WTC11 (cell line): ENCODE measurements around the gene IRF3. TPM values are rescaled to one million over a fixed set of nuclear protein-coding genes. Genes with fewer than 3 reads are reported as not detected.
A peak's percentile ranks its signal among the peaks of the same experiment; 100 is the strongest.

Source experiments
- ATAC-seq: fragments of 200-7000 bp; cut with Tn5 transposase; 2 replicates; pipeline ENCODE4 v1.10.0; 2021; ENCODE audit warnings: mild to moderate bottlenecking, moderate library complexity
- CTCF ChIA-PET: fragments of 300-600 bp; sonication (Branson Sonifier 250); formaldehyde crosslinking; loops from one replicate; lab custom pipeline; 2021; ENCODE audit warnings: antibody characterized with exemption; lab: Charles Lee
- POLR2A ChIA-PET: fragments of 350-600 bp; sonication (Branson Sonifier 250); formaldehyde crosslinking; loops from one replicate; lab custom pipeline; 2021; ENCODE audit warnings: antibody characterized with exemption; lab: Charles Lee
- DNase-seq: peaks from one replicate; pipeline ENCODE4 v3.0.0; 2021; ENCODE audit warnings: low spot score
- H3K27ac Mint-ChIP-seq: 2 replicates; pipeline ENCODE4 v1.8.0; 2021; ENCODE audit warnings: mixed read lengths
- H3K27me3 Mint-ChIP-seq: 2 replicates; pipeline ENCODE4 v1.8.0; 2021; ENCODE audit warnings: low read depth, mild to moderate bottlenecking, moderate library complexity, mixed read lengths
- H3K36me3 Mint-ChIP-seq: 2 replicates; pipeline ENCODE4 v1.8.0; 2021; ENCODE audit warnings: mixed read lengths
- H3K4me1 Mint-ChIP-seq: 2 replicates; pipeline ENCODE4 v1.8.0; 2022; ENCODE audit warnings: mixed read lengths
- H3K4me3 Mint-ChIP-seq: 2 replicates; pipeline ENCODE4 v1.8.0; 2021; ENCODE audit warnings: mild to moderate bottlenecking, moderate library complexity, mixed read lengths
- H3K9me3 Mint-ChIP-seq: 2 replicates; pipeline ENCODE4 v1.8.0; 2021; ENCODE audit warnings: mixed read lengths
- EMX1 ChIP-seq: fragments of 250-450 bp; sonication (Bioruptor Pico); IDR thresholded peaks from 2 replicates; pipeline ENCODE4 v1.8.0; 2021; ENCODE audit warnings: mild to moderate bottlenecking
- FOXK1 ChIP-seq: sonication (generic); formaldehyde crosslinking; IDR thresholded peaks from 2 replicates; pipeline ENCODE4 v1.8.0; 2022; ENCODE audit warnings: mild to moderate bottlenecking, moderate library complexity, missing genetic modification reagents
- GTF2I ChIP-seq: fragments of 250-450 bp; sonication (Bioruptor Pico); conservative IDR thresholded peaks from 2 replicates; pipeline ENCODE4 v1.4.0; 2021; ENCODE audit warnings: mild to moderate bottlenecking
- NFATC4 ChIP-seq: fragments of 250-450 bp; sonication (Bioruptor Pico); IDR thresholded peaks from 2 replicates; pipeline ENCODE4 v1.9.0; 2021; ENCODE audit warnings: mild to moderate bottlenecking
- NFYB ChIP-seq: sonication (generic); formaldehyde crosslinking; conservative IDR thresholded peaks from 2 replicates; pipeline ENCODE4 v1.8.0; 2022; ENCODE audit warnings: low read depth, missing genetic modification reagents
- NR1H2 ChIP-seq: sonication (generic); formaldehyde crosslinking; IDR thresholded peaks from 2 replicates; pipeline ENCODE4 v1.9.0; 2021; ENCODE audit warnings: mild to moderate bottlenecking, moderate library complexity, missing genetic modification reagents
- NR3C1 ChIP-seq: sonication (generic); formaldehyde crosslinking; conservative IDR thresholded peaks from 2 replicates; pipeline ENCODE4 v1.8.1; 2023; ENCODE audit warnings: low read depth, mild to moderate bottlenecking, missing genetic modification reagents
- SMAD3 ChIP-seq: sonication (generic); formaldehyde crosslinking; IDR thresholded peaks from 2 replicates; pipeline ENCODE4 v1.8.0; 2022; ENCODE audit warnings: missing genetic modification reagents, mild to moderate bottlenecking, borderline replicate concordance
- SP1 ChIP-seq: sonication (generic); formaldehyde crosslinking; conservative IDR thresholded peaks from 2 replicates; pipeline ENCODE4 v1.8.1; 2022; ENCODE audit warnings: missing genetic modification reagents
- ZNF138 ChIP-seq: sonication (generic); formaldehyde crosslinking; conservative IDR thresholded peaks from 2 replicates; pipeline ENCODE4 v1.8.1; 2022; ENCODE audit warnings: mild to moderate bottlenecking, moderate library complexity, missing genetic modification reagents
- ZNF232 ChIP-seq: sonication (generic); formaldehyde crosslinking; IDR thresholded peaks from 2 replicates; pipeline ENCODE4 v1.8.0; 2022; ENCODE audit warnings: mild to moderate bottlenecking, missing genetic modification reagents
- ZNF263 ChIP-seq: sonication (generic); formaldehyde crosslinking; IDR thresholded peaks from 2 replicates; pipeline ENCODE4 v1.8.1; 2022; ENCODE audit warnings: low read depth, mild to moderate bottlenecking, moderate library complexity, missing genetic modification reagents
- total RNA-seq: library from RNA; stranded (reverse); gene quantifications from 3 replicates; pipeline ENCODE4 v1.2.3, GENCODE V29; 2021
- TF ChIP-seq, protein P1 (sequence below): sonication (generic); formaldehyde crosslinking; conservative IDR thresholded peaks from 2 replicates; pipeline ENCODE4 v1.8.1; 2023; ENCODE audit warnings: mild to moderate bottlenecking, low read depth, missing genetic modification reagents, moderate library complexity
- TF ChIP-seq, protein P2 (sequence below): fragments of 250-450 bp; sonication (Bioruptor Pico); IDR thresholded peaks from 2 replicates; pipeline ENCODE4 v1.8.0; 2021; ENCODE audit warnings: mild to moderate bottlenecking
- TF ChIP-seq, protein P3 (sequence below): sonication (generic); formaldehyde crosslinking; IDR thresholded peaks from 2 replicates; pipeline ENCODE4 v1.8.0; 2023; ENCODE audit warnings: missing genetic modification reagents, mild to moderate bottlenecking, borderline replicate concordance
- TF ChIP-seq, protein P4 (sequence below): sonication (generic); formaldehyde crosslinking; IDR thresholded peaks from 2 replicates; pipeline ENCODE4 v1.8.1; 2023; ENCODE audit warnings: mild to moderate bottlenecking, missing genetic modification reagents
- TF ChIP-seq, protein P5 (sequence below): fragments of 200-600 bp; IDR thresholded peaks from 2 replicates; pipeline ENCODE4 v1.8.0; 2022; ENCODE audit warnings: antibody characterized with exemption

The IRF3 gene
- total RNA-seq, 1 experiment from 2014 or later = 165 TPM

DNA sequence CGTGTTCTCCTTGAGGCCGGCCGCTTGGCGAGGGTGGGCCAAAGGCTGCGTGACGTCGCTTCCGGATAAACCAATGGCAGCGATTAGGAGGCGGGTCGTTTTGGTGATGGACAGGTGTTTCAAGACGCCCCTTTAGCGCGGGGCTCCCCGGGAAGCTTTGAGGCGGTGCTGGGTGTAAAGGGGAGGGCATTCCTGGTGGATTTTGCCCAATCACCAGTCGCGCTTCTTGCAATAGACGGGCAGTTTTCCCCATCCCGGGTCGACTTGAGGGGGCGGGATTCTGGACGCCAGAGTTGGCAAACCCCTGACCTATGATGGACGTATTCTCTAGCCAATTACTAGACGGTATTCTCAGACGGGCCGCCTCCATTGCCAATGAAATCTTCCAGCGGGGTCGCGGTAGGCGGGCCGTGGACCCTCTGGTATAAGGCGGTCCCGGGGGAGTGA is 11.2 kb upstream of the IRF3 start:
- CTCF ChIA-PET = interaction anchor here (0.8 to 10.7 kb wide), 23 partner anchors 8 to 198 kb away, joined by 3 to 108 read pairs (median 5); partner anchors contain the start of genes ADM5, AP2A1, BCL2L12 and CPT1C
- Mint-ChIP-seq H3K4me3 (peak overlapping the region; percentile 88), H3K4me1 (peaks cover 31% of the 10 kb centered on the region), H3K27me3 (no peaks in the 10 kb centered on the region), H3K9me3 (no peaks in the 10 kb centered on the region), H3K27ac (peak overlapping the region; percentile 100), H3K36me3 (peaks cover 17% of the 10 kb centered on the region)
- peak; percentile 86 for TF ChIP-seq SP1 (CRISPR knock-in tag)
- TF ChIP-seq, protein P1, sequence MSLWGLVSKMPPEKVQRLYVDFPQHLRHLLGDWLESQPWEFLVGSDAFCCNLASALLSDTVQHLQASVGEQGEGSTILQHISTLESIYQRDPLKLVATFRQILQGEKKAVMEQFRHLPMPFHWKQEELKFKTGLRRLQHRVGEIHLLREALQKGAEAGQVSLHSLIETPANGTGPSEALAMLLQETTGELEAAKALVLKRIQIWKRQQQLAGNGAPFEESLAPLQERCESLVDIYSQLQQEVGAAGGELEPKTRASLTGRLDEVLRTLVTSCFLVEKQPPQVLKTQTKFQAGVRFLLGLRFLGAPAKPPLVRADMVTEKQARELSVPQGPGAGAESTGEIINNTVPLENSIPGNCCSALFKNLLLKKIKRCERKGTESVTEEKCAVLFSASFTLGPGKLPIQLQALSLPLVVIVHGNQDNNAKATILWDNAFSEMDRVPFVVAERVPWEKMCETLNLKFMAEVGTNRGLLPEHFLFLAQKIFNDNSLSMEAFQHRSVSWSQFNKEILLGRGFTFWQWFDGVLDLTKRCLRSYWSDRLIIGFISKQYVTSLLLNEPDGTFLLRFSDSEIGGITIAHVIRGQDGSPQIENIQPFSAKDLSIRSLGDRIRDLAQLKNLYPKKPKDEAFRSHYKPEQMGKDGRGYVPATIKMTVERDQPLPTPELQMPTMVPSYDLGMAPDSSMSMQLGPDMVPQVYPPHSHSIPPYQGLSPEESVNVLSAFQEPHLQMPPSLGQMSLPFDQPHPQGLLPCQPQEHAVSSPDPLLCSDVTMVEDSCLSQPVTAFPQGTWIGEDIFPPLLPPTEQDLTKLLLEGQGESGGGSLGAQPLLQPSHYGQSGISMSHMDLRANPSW (CRISPR knock-in tag) = no peak
- peak; percentile 91 for TF ChIP-seq NFYB (CRISPR knock-in tag)
- ATAC-seq = peak; percentile 70
- DNase-seq = peak; percentile 100
- POLR2A ChIA-PET = interaction anchor here (0.5 to 3.4 kb wide), 18 partner anchors 9 to 1022 kb away, joined by 3 to 38 read pairs (median 4); partner anchors contain the start of genes ADM5, AKT1S1, AP2A1 and BCL2L12

DNA sequence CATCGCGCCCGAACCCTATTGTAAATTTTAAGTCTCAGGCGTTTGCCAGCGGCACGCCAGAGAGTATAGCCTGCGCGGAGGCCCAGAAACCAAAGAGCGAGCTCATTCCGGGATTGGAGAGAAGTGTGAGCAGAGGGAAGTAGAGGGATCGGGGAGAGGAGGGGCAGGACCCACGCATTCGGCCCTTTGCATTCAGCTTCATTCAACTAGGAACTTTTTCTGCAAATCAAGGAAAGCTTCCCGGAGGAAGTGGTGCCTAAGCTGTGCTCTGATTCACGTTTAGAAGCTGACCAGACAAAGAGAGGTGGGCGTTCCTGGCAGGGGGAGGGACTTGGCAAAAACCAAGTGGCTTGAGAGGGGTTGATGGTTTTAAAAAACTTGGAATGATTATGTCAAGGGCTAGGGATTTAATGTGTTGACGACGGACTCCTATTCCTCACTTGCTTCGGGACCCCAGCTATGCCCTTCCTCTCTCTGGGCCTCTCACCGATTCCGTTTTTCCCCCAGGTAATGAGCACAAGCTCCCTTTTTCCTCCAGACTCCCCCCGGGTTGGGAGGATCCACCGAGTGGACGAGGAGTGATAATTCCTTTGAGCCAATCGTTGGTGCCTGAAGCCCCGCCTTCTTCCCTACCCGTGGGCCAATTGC is 10.6 kb upstream of the IRF3 start:
- Mint-ChIP-seq H3K27ac (peak overlapping the region; percentile 100), H3K4me1 (peaks cover 32% of the 10 kb centered on the region), H3K4me3 (peak overlapping the region; percentile 88), H3K27me3 (no peaks in the 10 kb centered on the region), H3K36me3 (peaks cover 16% of the 10 kb centered on the region), H3K9me3 (no peaks in the 10 kb centered on the region)
- POLR2A ChIA-PET = interaction anchor here (0.5 to 3.4 kb wide), 19 partner anchors 8 to 1021 kb away, joined by 3 to 38 read pairs (median 4); partner anchors contain the start of genes ADM5, AKT1S1, AP2A1 and BCL2L12
- CTCF ChIA-PET = interaction anchor here (0.8 to 10.7 kb wide), 26 partner anchors 9 to 225 kb away, joined by 3 to 108 read pairs (median 4); partner anchors contain the start of genes ADM5, AP2A1, BCL2L12 and CPT1C
- ATAC-seq (peak; percentile 4), DNase-seq (peak; percentile 73)
- TF ChIP-seq NR1H2 (CRISPR knock-in tag) (no peak), NFATC4 (CRISPR knock-in tag) (no peak), ZNF138 (CRISPR knock-in tag) (no peak), ZNF232 (no peak), EMX1 (CRISPR knock-in tag) (no peak), SMAD3 (no peak), NR3C1 (CRISPR knock-in tag) (no peak), FOXK1 (CRISPR knock-in tag) (no peak), GTF2I (CRISPR knock-in tag) (no peak), ZNF263 (CRISPR knock-in tag) (no peak)
- TF ChIP-seq, protein P1 (CRISPR knock-in tag) = no peak
- TF ChIP-seq, protein P2, sequence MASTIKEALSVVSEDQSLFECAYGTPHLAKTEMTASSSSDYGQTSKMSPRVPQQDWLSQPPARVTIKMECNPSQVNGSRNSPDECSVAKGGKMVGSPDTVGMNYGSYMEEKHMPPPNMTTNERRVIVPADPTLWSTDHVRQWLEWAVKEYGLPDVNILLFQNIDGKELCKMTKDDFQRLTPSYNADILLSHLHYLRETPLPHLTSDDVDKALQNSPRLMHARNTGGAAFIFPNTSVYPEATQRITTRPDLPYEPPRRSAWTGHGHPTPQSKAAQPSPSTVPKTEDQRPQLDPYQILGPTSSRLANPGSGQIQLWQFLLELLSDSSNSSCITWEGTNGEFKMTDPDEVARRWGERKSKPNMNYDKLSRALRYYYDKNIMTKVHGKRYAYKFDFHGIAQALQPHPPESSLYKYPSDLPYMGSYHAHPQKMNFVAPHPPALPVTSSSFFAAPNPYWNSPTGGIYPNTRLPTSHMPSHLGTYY (CRISPR knock-in tag) = no peak
- TF ChIP-seq, protein P3, sequence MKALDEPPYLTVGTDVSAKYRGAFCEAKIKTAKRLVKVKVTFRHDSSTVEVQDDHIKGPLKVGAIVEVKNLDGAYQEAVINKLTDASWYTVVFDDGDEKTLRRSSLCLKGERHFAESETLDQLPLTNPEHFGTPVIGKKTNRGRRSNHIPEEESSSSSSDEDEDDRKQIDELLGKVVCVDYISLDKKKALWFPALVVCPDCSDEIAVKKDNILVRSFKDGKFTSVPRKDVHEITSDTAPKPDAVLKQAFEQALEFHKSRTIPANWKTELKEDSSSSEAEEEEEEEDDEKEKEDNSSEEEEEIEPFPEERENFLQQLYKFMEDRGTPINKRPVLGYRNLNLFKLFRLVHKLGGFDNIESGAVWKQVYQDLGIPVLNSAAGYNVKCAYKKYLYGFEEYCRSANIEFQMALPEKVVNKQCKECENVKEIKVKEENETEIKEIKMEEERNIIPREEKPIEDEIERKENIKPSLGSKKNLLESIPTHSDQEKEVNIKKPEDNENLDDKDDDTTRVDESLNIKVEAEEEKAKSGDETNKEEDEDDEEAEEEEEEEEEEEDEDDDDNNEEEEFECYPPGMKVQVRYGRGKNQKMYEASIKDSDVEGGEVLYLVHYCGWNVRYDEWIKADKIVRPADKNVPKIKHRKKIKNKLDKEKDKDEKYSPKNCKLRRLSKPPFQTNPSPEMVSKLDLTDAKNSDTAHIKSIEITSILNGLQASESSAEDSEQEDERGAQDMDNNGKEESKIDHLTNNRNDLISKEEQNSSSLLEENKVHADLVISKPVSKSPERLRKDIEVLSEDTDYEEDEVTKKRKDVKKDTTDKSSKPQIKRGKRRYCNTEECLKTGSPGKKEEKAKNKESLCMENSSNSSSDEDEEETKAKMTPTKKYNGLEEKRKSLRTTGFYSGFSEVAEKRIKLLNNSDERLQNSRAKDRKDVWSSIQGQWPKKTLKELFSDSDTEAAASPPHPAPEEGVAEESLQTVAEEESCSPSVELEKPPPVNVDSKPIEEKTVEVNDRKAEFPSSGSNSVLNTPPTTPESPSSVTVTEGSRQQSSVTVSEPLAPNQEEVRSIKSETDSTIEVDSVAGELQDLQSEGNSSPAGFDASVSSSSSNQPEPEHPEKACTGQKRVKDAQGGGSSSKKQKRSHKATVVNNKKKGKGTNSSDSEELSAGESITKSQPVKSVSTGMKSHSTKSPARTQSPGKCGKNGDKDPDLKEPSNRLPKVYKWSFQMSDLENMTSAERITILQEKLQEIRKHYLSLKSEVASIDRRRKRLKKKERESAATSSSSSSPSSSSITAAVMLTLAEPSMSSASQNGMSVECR (CRISPR knock-in tag) = peak; percentile 60; the same call in 1 of the 2 replicates
- TF ChIP-seq, protein P4, sequence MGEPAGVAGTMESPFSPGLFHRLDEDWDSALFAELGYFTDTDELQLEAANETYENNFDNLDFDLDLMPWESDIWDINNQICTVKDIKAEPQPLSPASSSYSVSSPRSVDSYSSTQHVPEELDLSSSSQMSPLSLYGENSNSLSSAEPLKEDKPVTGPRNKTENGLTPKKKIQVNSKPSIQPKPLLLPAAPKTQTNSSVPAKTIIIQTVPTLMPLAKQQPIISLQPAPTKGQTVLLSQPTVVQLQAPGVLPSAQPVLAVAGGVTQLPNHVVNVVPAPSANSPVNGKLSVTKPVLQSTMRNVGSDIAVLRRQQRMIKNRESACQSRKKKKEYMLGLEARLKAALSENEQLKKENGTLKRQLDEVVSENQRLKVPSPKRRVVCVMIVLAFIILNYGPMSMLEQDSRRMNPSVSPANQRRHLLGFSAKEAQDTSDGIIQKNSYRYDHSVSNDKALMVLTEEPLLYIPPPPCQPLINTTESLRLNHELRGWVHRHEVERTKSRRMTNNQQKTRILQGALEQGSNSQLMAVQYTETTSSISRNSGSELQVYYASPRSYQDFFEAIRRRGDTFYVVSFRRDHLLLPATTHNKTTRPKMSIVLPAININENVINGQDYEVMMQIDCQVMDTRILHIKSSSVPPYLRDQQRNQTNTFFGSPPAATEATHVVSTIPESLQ (CRISPR knock-in tag) = no peak
- TF ChIP-seq, protein P5, sequence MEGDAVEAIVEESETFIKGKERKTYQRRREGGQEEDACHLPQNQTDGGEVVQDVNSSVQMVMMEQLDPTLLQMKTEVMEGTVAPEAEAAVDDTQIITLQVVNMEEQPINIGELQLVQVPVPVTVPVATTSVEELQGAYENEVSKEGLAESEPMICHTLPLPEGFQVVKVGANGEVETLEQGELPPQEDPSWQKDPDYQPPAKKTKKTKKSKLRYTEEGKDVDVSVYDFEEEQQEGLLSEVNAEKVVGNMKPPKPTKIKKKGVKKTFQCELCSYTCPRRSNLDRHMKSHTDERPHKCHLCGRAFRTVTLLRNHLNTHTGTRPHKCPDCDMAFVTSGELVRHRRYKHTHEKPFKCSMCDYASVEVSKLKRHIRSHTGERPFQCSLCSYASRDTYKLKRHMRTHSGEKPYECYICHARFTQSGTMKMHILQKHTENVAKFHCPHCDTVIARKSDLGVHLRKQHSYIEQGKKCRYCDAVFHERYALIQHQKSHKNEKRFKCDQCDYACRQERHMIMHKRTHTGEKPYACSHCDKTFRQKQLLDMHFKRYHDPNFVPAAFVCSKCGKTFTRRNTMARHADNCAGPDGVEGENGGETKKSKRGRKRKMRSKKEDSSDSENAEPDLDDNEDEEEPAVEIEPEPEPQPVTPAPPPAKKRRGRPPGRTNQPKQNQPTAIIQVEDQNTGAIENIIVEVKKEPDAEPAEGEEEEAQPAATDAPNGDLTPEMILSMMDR = no peak
